ENCODE data around the gene PLCD4.

Gene PLCD4

GRCh38 chr2:218607436-218608115 lies at the start of gene PLCD4:
Gene PLCD4, plus strand, starts transcription at chr2:218607899. Its CDS starts 7,841 bp downstream, at chr2:218615740.
- no peak for DNase-seq

- DNase-seq = no peak
These were observed 49.8 kb upstream of the PLCD4 start for GRCh38 chr2:218557941-218558340.

GRCh38 chr2:218558986-218559385 lies 48.7 kb upstream of the PLCD4 start:
- DNase-seq = no peak

- DNase-seq = no peak
These were observed 43.6 kb upstream of the PLCD4 start for GRCh38 chr2:218564056-218564455.

GRCh38 chr2:218566296-218566695 lies 41.4 kb upstream of the PLCD4 start:
- DNase-seq = no peak

GRCh38 chr2:218567797-218568189 lies 39.9 kb upstream of the PLCD4 start:
- no peak for DNase-seq

- DNase-seq = peak; percentile 78
These were observed 39.3 kb upstream of the PLCD4 start, which contains the start of the genes CNOT9 and USP37 for GRCh38 chr2:218568190-218569037. Gene CNOT9, plus strand, starts transcription at chr2:218568839. Its CDS starts 116 bp downstream, at chr2:218568955. Gene USP37, minus strand, starts transcription at chr2:218568351. Its CDS starts 9,698 bp downstream, at chr2:218558653.

- no peak for DNase-seq
These were observed 38.7 kb upstream of the PLCD4 start for GRCh38 chr2:218569038-218569431.

- DNase-seq = no peak
These were observed 37.8 kb upstream of the PLCD4 start for GRCh38 chr2:218569661-218570500.

GRCh38 chr2:218570850-218571249 lies 36.8 kb upstream of the PLCD4 start:
- DNase-seq = no peak

- no peak for DNase-seq
These were observed 30.8 kb upstream of the PLCD4 start for GRCh38 chr2:218576854-218577253.

- DNase-seq = no peak
These were observed 30.0 kb upstream of the PLCD4 start for GRCh38 chr2:218577482-218578220.

GRCh38 chr2:218578272-218578877 lies 29.3 kb upstream of the PLCD4 start:
- DNase-seq = no peak

- DNase-seq = no peak
These were observed 25.6 kb upstream of the PLCD4 start for GRCh38 chr2:218582076-218582475.

GRCh38 chr2:218583983-218584850 lies 23.5 kb upstream of the PLCD4 start:
- no peak for DNase-seq

GRCh38 chr2:218585541-218585940 lies 22.2 kb upstream of the PLCD4 start:
- no peak for DNase-seq

GRCh38 chr2:218605432-218605831 lies 2.3 kb upstream of the PLCD4 start:
- no peak for DNase-seq

GRCh38 chr2:218615868-218616315 lies 8.2 kb downstream of the PLCD4 start:
- DNase-seq = no peak

GRCh38 chr2:218618102-218618860 lies 10.6 kb downstream of the PLCD4 start:
- no peak for DNase-seq

- DNase-seq = no peak
These were observed 13.3 kb downstream of the PLCD4 start for GRCh38 chr2:218621007-218621406.
